Measurements from ENCODE around the gene DGCR2.

Gene DGCR2

DNA sequence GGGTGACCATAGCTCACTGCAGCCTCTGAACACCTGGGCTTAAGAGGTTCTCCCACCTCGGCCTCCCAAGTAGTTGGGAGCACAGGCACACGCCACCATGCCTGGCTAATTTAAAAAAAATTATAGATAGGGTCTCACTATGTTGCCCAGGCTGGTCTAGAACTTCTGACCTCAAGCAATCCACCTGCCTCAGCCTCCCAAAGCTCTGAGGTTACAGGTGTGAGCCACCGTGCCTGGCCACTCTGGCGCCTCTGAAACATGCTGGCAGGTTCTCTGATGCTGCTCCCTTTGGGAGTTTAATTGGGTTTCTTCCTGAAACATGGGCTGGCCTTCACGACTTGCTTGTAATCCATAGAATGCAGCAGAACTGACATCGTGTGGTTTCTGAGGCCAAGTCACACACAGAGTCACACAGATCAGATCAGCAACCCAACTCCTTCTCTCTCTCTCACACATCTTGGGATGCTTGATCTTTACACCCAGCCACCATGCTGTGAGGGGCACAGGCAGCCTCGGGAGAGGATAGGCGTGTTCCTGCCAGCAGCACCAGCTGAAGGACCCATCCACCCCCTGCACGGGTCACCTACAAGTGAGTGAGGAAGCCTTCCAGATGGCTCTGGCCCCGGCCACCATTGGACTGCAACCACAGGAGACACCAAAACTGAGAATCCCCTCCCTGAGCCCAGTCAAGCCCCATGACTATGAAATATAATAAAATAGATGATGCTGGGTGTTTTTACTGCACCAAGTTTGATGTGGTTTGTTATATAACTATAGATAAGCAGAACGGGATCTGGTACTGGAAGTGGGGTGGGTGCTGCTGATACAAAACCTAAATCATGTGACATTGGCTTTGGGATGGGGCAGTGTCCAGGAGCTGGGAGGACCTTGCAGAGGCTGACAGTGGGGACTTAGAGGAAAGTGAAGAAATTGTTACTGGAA, 31.0 kb upstream of the DGCR2 start:
- Histone ChIP-seq H3K4me1 (ENCODE audit: control insufficient read depth, insufficient read depth, low read length, unreplicated experiment) (no peaks in the 10 kb centered on the region), H3K27me3 (ENCODE audit: insufficient read depth, low read length) (peaks cover 42% of the 10 kb centered on the region), H3K27ac (ENCODE audit: low read depth, low read length) (no peak overlapping the region), H3K79me2 (ENCODE audit: control insufficient read depth, insufficient read depth, low read length, unreplicated experiment) (no peaks in the 10 kb centered on the region), H3K4me3 (ENCODE audit: low read depth, low read length) (no peak overlapping the region), H3K36me3 (ENCODE audit: insufficient read depth, low read length) (no peaks in the 10 kb centered on the region), H2AFZ (ENCODE audit: low read length, unreplicated experiment) (no peak overlapping the region)

GRCh38 chr22:19151329-19152191, 29.3 kb upstream of the DGCR2 start:
- Histone ChIP-seq H3K4me3 (ENCODE audit: low read depth, low read length) (no peak overlapping the region), H3K4me1 (ENCODE audit: control insufficient read depth, insufficient read depth, low read length, unreplicated experiment) (no peaks in the 10 kb centered on the region), H3K27me3 (ENCODE audit: insufficient read depth, low read length) (peaks cover 52% of the 10 kb centered on the region), H3K36me3 (ENCODE audit: insufficient read depth, low read length) (no peaks in the 10 kb centered on the region), H2AFZ (ENCODE audit: low read length, unreplicated experiment) (no peak overlapping the region), H3K27ac (ENCODE audit: low read depth, low read length) (no peak overlapping the region), H3K79me2 (ENCODE audit: control insufficient read depth, insufficient read depth, low read length, unreplicated experiment) (no peaks in the 10 kb centered on the region)

- Histone ChIP-seq H3K27me3 (ENCODE audit: insufficient read depth, low read length) (peaks cover 52% of the 10 kb centered on the region), H2AFZ (ENCODE audit: low read length, unreplicated experiment) (no peak overlapping the region)
Measured at GRCh38 chr22:19150482-19151328, 28.5 kb upstream of the DGCR2 start.

GRCh38 chr22:19149991-19150390, 27.8 kb upstream of the DGCR2 start, which contains the start of gene GSC2:
Gene GSC2, minus strand, starts transcription at chr22:19150292. Its CDS starts 9 bp downstream, at chr22:19150283.
- no peaks in the 10 kb centered on the region for H3K4me1 ChIP-seq (ENCODE audit: control insufficient read depth, insufficient read depth, low read length, unreplicated experiment)
- H3K4me3 ChIP-seq (ENCODE audit: low read depth, low read length): no peak within 1 kb of the TSS
- peaks cover 52% of the 10 kb centered on the region for H3K27me3 ChIP-seq (ENCODE audit: insufficient read depth, low read length)
- H3K79me2 ChIP-seq (ENCODE audit: control insufficient read depth, insufficient read depth, low read length, unreplicated experiment): no peaks in the 10 kb centered on the region
- H3K36me3 ChIP-seq (ENCODE audit: insufficient read depth, low read length): no peaks in the 10 kb centered on the region
- no peak within 1 kb of the TSS for H3K27ac ChIP-seq (ENCODE audit: low read depth, low read length)
- H2AFZ ChIP-seq (ENCODE audit: low read length, unreplicated experiment): no peak within 1 kb of the TSS

More at GRCh38 chr22:19150482-19151328, 28.5 kb upstream of the DGCR2 start:
- Histone ChIP-seq H3K4me1 (ENCODE audit: control insufficient read depth, insufficient read depth, low read length, unreplicated experiment) (no peaks in the 10 kb centered on the region), H3K4me3 (ENCODE audit: low read depth, low read length) (no peak overlapping the region), H3K27ac (ENCODE audit: low read depth, low read length) (no peak overlapping the region), H3K79me2 (ENCODE audit: control insufficient read depth, insufficient read depth, low read length, unreplicated experiment) (no peaks in the 10 kb centered on the region), H3K36me3 (ENCODE audit: insufficient read depth, low read length) (no peaks in the 10 kb centered on the region)

DNA sequence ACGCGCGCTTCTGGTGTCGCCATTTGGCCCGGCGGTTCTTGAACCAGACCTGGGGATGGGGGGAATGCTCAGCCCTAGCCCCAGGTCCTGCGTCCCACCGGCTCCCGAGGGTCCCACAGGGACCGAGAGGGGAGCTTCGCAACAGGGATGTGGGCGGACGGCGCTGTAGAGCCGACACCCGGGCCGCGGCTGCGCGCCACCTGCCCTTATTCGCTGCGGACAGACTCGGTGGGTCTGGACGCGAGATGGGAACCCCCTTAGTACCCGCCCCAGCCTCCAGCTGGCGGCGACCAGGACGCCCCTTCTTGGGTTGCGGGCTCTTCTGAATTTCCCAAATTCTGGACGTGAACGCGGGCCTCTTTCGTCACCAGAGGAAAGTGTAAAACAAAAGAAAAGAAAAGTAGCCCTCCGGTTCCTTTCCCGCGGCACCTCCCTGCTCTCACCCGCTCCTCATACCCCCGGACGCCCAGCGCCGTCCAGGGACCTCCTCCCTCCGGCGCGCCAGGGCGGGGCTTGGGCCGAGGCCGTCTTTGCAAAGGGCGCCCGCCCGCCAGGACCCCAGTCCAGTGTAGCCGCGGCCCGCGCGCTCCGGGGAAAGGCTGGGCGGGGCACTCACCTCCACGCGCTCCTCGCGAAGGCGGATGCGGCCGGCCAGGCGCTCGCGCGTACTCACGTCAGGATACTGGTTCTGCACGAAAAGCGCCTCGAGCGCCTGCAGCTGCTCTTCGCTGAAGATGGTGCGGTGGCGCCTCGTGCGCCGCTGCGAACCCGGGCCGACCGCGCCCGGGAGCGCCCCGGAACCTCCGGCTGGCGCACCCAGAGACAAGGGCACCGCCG, 27.1 kb upstream of the DGCR2 start:
- Histone ChIP-seq H3K4me1 (ENCODE audit: control insufficient read depth, insufficient read depth, low read length, unreplicated experiment) (no peaks in the 10 kb centered on the region), H3K27me3 (ENCODE audit: insufficient read depth, low read length) (peaks cover 52% of the 10 kb centered on the region), H2AFZ (ENCODE audit: low read length, unreplicated experiment) (no peak overlapping the region), H3K36me3 (ENCODE audit: insufficient read depth, low read length) (no peaks in the 10 kb centered on the region), H3K79me2 (ENCODE audit: control insufficient read depth, insufficient read depth, low read length, unreplicated experiment) (peaks cover 1% of the 10 kb centered on the region), H3K27ac (ENCODE audit: low read depth, low read length) (no peak overlapping the region), H3K4me3 (ENCODE audit: low read depth, low read length) (no peak overlapping the region)

DNA sequence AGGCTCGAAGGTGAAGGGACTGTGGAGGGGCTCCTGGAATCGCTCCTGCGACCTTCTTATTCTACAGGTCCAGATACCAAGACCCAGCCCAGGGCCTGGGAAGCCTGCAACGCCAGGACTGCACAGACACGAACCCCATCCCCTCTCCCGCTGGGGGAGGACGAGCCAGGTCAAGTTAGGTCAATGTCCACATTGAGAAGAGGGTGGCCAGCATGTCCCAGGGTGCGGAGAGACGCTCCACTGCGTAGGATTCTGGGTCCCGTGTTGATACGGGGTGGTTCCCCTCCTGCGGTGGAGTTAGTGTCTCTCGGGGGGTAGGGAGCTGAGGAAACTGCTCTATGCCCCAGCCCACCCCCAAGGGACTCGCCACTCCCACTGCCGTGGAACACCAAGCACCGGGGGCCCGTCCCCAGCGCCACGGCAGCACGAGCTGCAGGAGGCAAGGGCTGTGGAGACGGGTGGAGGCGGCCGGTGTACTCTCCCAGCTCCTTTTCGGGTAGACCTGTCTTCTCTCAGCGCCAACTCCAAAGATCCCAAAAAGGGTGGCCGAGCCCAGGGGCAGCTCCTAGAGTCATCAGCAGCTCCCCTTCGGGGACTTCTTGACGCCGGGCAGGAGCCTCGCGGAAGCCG, 26.3 kb upstream of the DGCR2 start:
- Histone ChIP-seq H3K4me3 (ENCODE audit: low read depth, low read length) (no peak overlapping the region), H3K4me1 (ENCODE audit: control insufficient read depth, insufficient read depth, low read length, unreplicated experiment) (no peaks in the 10 kb centered on the region), H3K27ac (ENCODE audit: low read depth, low read length) (no peak overlapping the region), H3K27me3 (ENCODE audit: insufficient read depth, low read length) (peaks cover 50% of the 10 kb centered on the region), H3K36me3 (ENCODE audit: insufficient read depth, low read length) (no peaks in the 10 kb centered on the region), H3K79me2 (ENCODE audit: control insufficient read depth, insufficient read depth, low read length, unreplicated experiment) (peaks cover 7% of the 10 kb centered on the region), H2AFZ (ENCODE audit: low read length, unreplicated experiment) (no peak overlapping the region)

GRCh38 chr22:19147195-19147780, 25.1 kb upstream of the DGCR2 start:
- Histone ChIP-seq H3K27me3 (ENCODE audit: insufficient read depth, low read length) (peaks cover 44% of the 10 kb centered on the region), H3K36me3 (ENCODE audit: insufficient read depth, low read length) (no peaks in the 10 kb centered on the region)

DNA sequence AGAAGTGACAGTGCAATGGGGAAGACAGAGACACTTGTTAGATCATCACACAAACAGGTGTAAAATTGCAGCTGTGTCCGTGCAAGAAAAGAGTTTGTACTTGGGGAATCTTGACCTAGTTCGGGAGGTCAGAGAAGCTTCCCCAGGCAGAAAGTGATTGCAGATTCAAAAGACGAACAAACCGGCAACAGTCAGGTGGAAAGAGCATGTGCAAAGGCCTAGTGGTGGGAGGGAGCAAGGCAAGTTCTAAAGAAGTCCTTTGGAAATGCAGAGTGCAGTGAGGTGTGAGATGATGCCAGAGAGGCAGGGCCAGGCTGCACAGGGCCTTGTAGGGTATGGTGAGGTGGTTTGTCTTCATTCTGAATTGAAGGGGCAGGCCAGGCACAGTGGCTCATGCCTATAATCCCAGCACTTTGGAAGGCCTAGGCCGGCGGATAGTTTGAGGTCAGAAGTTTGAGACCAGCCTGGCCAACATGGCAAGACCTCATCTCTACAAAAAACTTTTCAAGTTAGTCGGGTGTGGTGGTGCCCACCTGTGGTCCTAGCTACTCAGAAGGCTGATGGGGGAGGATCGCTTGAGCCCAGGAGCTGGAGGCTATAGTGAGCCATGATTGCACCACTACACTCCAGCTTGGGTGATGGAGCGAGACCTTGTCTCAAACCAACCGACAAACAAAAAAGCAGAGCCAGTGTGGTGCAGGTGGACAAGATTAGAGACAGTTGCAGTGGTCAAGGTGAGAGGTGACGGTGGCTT, 24.2 kb upstream of the DGCR2 start:
- peaks cover 11% of the 10 kb centered on the region for H3K79me2 ChIP-seq (ENCODE audit: control insufficient read depth, insufficient read depth, low read length, unreplicated experiment)
- no peaks in the 10 kb centered on the region for H3K4me1 ChIP-seq (ENCODE audit: control insufficient read depth, insufficient read depth, low read length, unreplicated experiment)
- H3K36me3 ChIP-seq (ENCODE audit: insufficient read depth, low read length): no peaks in the 10 kb centered on the region
- no peak overlapping the region for H3K4me3 ChIP-seq (ENCODE audit: low read depth, low read length)
- H2AFZ ChIP-seq (ENCODE audit: low read length, unreplicated experiment): no peak overlapping the region
- no peak overlapping the region for H3K27ac ChIP-seq (ENCODE audit: low read depth, low read length)
- peaks cover 35% of the 10 kb centered on the region for H3K27me3 ChIP-seq (ENCODE audit: insufficient read depth, low read length)

More at GRCh38 chr22:19147195-19147780, 25.1 kb upstream of the DGCR2 start:
- H2AFZ ChIP-seq (ENCODE audit: low read length, unreplicated experiment): no peak overlapping the region
- no peaks in the 10 kb centered on the region for H3K4me1 ChIP-seq (ENCODE audit: control insufficient read depth, insufficient read depth, low read length, unreplicated experiment)
- peaks cover 11% of the 10 kb centered on the region for H3K79me2 ChIP-seq (ENCODE audit: control insufficient read depth, insufficient read depth, low read length, unreplicated experiment)
- H3K4me3 ChIP-seq (ENCODE audit: low read depth, low read length): no peak overlapping the region
- H3K27ac ChIP-seq (ENCODE audit: low read depth, low read length): no peak overlapping the region
